ENCODE results near the gene RAD51B.

GRCh38 chr14:67817750-67818438, 1.7 kb upstream of the RAD51B start:
- TF ChIP-seq CTCF (IDR thresholded peaks at IDR 0.05) (no peak), POLR2A (IDR thresholded peaks at IDR 0.05) (no peak), EP300 (IDR thresholded peaks at IDR 0.05) (no peak)

Data from ovary (tissue), 3 donors.